HG03575 (cell line): ENCODE data around the gene PCSK6.
"Not testable (repeated sequence)": the region's sequence is repeated elsewhere in the genome, so short reads cannot be mapped to it uniquely, and the experiment has no call there.

Experiments used
- ATAC-seq: cut with Tn5 transposase; IDR thresholded peaks from one replicate; pipeline ENCODE4 v1.9.1; 2021; ENCODE audit not compliant: unreplicated experiment, insufficient number of reproducible peaks, low FRiP score; ENCODE audit errors: extremely low read depth

The PCSK6 gene

GRCh38 chr15:101357885-101358284 lies 131.6 kb downstream of the PCSK6 start:
- no peak for ATAC-seq

- no peak for ATAC-seq
Observed at GRCh38 chr15:101357333-101357732, 132.2 kb downstream of the PCSK6 start.

GRCh38 chr15:101356512-101357172 lies 132.9 kb downstream of the PCSK6 start:
- not testable (repeated sequence) for ATAC-seq

- no peak for ATAC-seq
Observed at GRCh38 chr15:101355678-101356464, 133.6 kb downstream of the PCSK6 start.

- no peak for ATAC-seq
Observed at GRCh38 chr15:101354891-101355623, 134.4 kb downstream of the PCSK6 start.

GRCh38 chr15:101353240-101353639 lies 136.3 kb downstream of the PCSK6 start:
- ATAC-seq: no peak

GRCh38 chr15:101351736-101352135 lies 137.8 kb downstream of the PCSK6 start:
- ATAC-seq: no peak

GRCh38 chr15:101349047-101349951 lies 140.2 kb downstream of the PCSK6 start:
- no peak for ATAC-seq

GRCh38 chr15:101348643-101349042 lies 140.9 kb downstream of the PCSK6 start:
- ATAC-seq: no peak

- no peak for ATAC-seq
Observed at GRCh38 chr15:101348015-101348414, 141.5 kb downstream of the PCSK6 start.

- no peak for ATAC-seq
Observed at GRCh38 chr15:101347454-101347853, 142.1 kb downstream of the PCSK6 start.

GRCh38 chr15:101346928-101347327 lies 142.6 kb downstream of the PCSK6 start:
- no peak for ATAC-seq

GRCh38 chr15:101342056-101342455 lies 147.5 kb downstream of the PCSK6 start:
- ATAC-seq: no peak

GRCh38 chr15:101338502-101339057 lies 150.9 kb downstream of the PCSK6 start:
- no peak for ATAC-seq

GRCh38 chr15:101337976-101338375 lies 151.5 kb downstream of the PCSK6 start:
- ATAC-seq: no peak

- ATAC-seq: not testable (repeated sequence)
Observed at GRCh38 chr15:101333907-101334789, 155.4 kb downstream of the PCSK6 start.

GRCh38 chr15:101332061-101332467 lies 157.4 kb downstream of the PCSK6 start:
- ATAC-seq: no peak
